GM19324 (cell line): ENCODE results near the gene PPP4R2.
"Not testable (repeated sequence)": the region's sequence is repeated elsewhere in the genome, so short reads cannot be mapped to it uniquely, and the experiment has no call there.

Experiments
- ATAC-seq: cut with Tn5 transposase; IDR thresholded peaks from one replicate; pipeline ENCODE4 v1.9.1; 2021; ENCODE audit warnings: mild to moderate bottlenecking, moderate library complexity; ENCODE audit not compliant: unreplicated experiment, low FRiP score

PPP4R2 gene

GRCh38 chr3:72976281-72976741 is 20.3 kb upstream of the PPP4R2 start:
- ATAC-seq: no peak

- ATAC-seq: no peak
Observed at GRCh38 chr3:72977060-72977808, 19.4 kb upstream of the PPP4R2 start.

GRCh38 chr3:72982609-72983366 is 13.8 kb upstream of the PPP4R2 start:
- ATAC-seq: no peak

- no peak for ATAC-seq
Observed at GRCh38 chr3:72985576-72985975, 11.0 kb upstream of the PPP4R2 start.

- ATAC-seq: no peak
Observed at GRCh38 chr3:72990701-72991395, 5.8 kb upstream of the PPP4R2 start.

- ATAC-seq: no peak
Observed at GRCh38 chr3:72991522-72991921, 5.1 kb upstream of the PPP4R2 start.

- no peak for ATAC-seq
Observed at GRCh38 chr3:72993391-72993790, 3.2 kb upstream of the PPP4R2 start.

GRCh38 chr3:72995337-72995736 is 1.3 kb upstream of the PPP4R2 start:
- no peak for ATAC-seq

GRCh38 chr3:72996121-72996472 is 514 bp upstream of the PPP4R2 start:
- no peak for ATAC-seq

GRCh38 chr3:72997421-72997961 is 880 bp downstream of the PPP4R2 start:
- no peak for ATAC-seq

GRCh38 chr3:72998466-72998865 is 1.9 kb downstream of the PPP4R2 start:
- ATAC-seq: no peak

GRCh38 chr3:72999951-73000350 is 3.3 kb downstream of the PPP4R2 start:
- ATAC-seq: no peak

- not testable (repeated sequence) for ATAC-seq
Observed at GRCh38 chr3:73003050-73003449, 6.4 kb downstream of the PPP4R2 start.

GRCh38 chr3:73004316-73004715 is 7.7 kb downstream of the PPP4R2 start:
- no peak for ATAC-seq

GRCh38 chr3:73007992-73008712 is 11.5 kb downstream of the PPP4R2 start:
- ATAC-seq: no peak

- ATAC-seq: no peak
Observed at GRCh38 chr3:73009008-73009407, 12.4 kb downstream of the PPP4R2 start.

GRCh38 chr3:73009750-73010149 is 13.1 kb downstream of the PPP4R2 start:
- no peak for ATAC-seq

- no peak for ATAC-seq
Observed at GRCh38 chr3:73010158-73010557, 13.5 kb downstream of the PPP4R2 start.

GRCh38 chr3:73018298-73018697 is 21.7 kb downstream of the PPP4R2 start:
- ATAC-seq: no peak

GRCh38 chr3:73018790-73019441 is 22.3 kb downstream of the PPP4R2 start:
- ATAC-seq: no peak
